ENCODE results near the gene LGR4. TPM values are rescaled to one million over a fixed set of nuclear protein-coding genes. Genes with fewer than 3 reads are reported as not detected.

LGR4 gene
- total and polyA plus RNA-seq, 2 of the 13 experiments (the other 11 are each of a cell fraction or from before 2014, with no cell fraction given), result 42.1 to 68.7 TPM

GRCh38 chr11:27470826-27471588 is 1.6 kb downstream of the LGR4 start (continued):
- TF ChIP-seq ARHGAP35 (CRISPR knock-in tag; IDR thresholded peaks at IDR 0.05; ENCODE audit: borderline replicate concordance) (0 out of 2 replicates have a peak, but pooled peaks have one; percentile 24), UBTF (CRISPR knock-in tag; IDR thresholded peaks at IDR 0.05) (peak; percentile 61; the same call in 1 of the 2 replicates), FIP1L1 (IDR thresholded peaks at IDR 0.05; ENCODE audit: borderline replicate concordance, insufficient read depth, low read depth, low read length) (no peak), MLX (CRISPR knock-in tag; IDR thresholded peaks at IDR 0.05) (no peak), ZNF598 (CRISPR knock-in tag; IDR thresholded peaks at IDR 0.05; ENCODE audit: borderline replicate concordance) (peak; percentile 74; the same call in 1 of the 2 replicates), MNT (IDR thresholded peaks at IDR 0.05) (no peak), IKZF5 (CRISPR knock-in tag; IDR thresholded peaks at IDR 0.05) (no peak), RELA (CRISPR knock-in tag; IDR thresholded peaks at IDR 0.05) (no peak), ASH2L (IDR thresholded peaks at IDR 0.05; ENCODE audit: insufficient read length, low read depth, low read length) (peak; percentile 68), AHDC1 (CRISPR knock-in tag; IDR thresholded peaks at IDR 0.05; ENCODE audit: borderline replicate concordance) (no peak), ZNF44 (CRISPR knock-in tag; IDR thresholded peaks at IDR 0.05) (no peak), TEF (CRISPR knock-in tag; IDR thresholded peaks at IDR 0.05) (no peak), DR1 (CRISPR knock-in tag; IDR thresholded peaks at IDR 0.05) (no peak), NR2F2 (IDR thresholded peaks at IDR 0.05; ENCODE audit: borderline replicate concordance, low read depth) (no peak)

All from HepG2 (cell line).